ENCODE measurements around the gene TFF3. TPM values are rescaled to one million over a fixed set of nuclear protein-coding genes. Genes with fewer than 3 reads are reported as not detected.

Gene TFF3
- total and polyA plus RNA-seq, 7 donors: 0.92 to 3.3 (median 2.1) TPM

DNA sequence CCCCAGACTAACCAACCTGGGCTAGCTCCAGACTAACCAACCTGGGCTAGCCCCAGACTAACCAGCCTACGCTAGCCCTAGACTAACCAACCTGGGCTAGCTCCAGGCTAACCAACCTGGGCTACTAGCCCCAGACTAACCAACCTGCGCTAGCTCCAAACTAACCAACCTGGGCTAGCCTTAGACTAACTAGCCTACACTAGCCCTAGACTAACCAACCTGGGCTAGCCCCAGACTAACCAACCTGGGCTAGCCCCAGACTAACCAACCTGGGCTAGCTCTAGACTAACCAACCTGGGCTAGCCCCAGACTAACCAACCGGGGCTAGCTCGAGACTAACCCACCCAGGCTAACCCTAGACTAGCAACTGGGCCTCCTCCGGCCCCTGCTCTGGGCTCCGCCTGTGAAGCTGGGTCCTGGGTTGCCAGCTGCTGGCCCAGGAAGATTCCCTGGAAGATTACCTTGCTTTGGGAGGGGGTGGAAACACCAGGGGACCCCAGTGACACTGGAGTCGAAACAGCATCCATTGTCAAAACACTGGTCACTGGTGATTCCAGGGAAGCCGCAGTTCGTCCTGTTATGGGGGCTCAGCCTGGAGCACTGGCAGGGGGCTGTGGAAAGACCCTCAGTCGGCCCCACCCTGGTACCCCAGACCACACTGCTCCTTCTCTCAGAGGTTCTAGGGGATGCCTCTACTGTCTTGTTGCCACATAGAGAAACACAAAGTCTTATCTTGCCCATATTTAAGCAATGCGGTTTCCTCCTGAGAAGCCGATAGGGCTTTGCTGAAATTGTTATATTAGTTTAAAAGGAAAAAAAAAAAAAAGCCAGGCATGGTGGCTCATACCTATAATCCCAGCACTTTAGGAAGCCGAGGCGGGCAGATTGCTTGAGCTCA, 34.5 kb upstream of the TFF3 start:
- 82 to 85% (median 85%) methylated on average over 14 of the region's 14 CpGs for WGBS, 3 donors
- no peak for DNase-seq
- Histone ChIP-seq H3K27me3 (ENCODE audit: insufficient read depth in 3 of 3, low read length in 2 of 3) (peaks cover 0 to 22% (median 7%) of the 10 kb centered on the region in 3 donors), H3K4me3 (no peak overlapping the region), H3K36me3 (ENCODE audit: insufficient read depth in 1 of 2, low read depth in 1 of 2) (no peaks in the 10 kb centered on the region), H3K4me1 (no peaks in the 10 kb centered on the region), H3K9me3 (peaks cover under 1% of the 10 kb centered on the region), H3K27ac (no peak overlapping the region)
- no peak for ATAC-seq
- intact Hi-C loops (cut with DNase I): no loop called here
- TF ChIP-seq, protein P1, sequence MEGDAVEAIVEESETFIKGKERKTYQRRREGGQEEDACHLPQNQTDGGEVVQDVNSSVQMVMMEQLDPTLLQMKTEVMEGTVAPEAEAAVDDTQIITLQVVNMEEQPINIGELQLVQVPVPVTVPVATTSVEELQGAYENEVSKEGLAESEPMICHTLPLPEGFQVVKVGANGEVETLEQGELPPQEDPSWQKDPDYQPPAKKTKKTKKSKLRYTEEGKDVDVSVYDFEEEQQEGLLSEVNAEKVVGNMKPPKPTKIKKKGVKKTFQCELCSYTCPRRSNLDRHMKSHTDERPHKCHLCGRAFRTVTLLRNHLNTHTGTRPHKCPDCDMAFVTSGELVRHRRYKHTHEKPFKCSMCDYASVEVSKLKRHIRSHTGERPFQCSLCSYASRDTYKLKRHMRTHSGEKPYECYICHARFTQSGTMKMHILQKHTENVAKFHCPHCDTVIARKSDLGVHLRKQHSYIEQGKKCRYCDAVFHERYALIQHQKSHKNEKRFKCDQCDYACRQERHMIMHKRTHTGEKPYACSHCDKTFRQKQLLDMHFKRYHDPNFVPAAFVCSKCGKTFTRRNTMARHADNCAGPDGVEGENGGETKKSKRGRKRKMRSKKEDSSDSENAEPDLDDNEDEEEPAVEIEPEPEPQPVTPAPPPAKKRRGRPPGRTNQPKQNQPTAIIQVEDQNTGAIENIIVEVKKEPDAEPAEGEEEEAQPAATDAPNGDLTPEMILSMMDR (IDR thresholded peaks at IDR 0.05): no peak

DNA sequence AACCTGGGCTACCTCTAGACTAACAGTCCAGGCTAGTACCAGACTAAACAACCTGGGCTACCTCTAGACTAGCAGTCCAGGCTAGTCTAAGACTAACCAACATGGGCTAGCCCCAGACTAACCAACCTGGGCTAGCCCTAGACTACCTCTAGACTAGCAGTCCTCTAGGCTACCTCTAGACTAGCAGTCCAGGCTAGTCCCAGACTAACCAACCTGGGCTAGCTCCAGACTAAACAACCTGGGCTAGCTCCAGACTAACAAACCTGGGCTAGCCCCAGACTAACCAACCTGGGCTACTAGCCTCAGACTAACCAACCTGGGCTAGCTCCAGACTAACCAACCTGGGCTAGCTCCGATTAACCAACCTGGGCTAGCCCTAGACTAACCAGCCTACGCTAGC, 33.6 kb upstream of the TFF3 start:
- intact Hi-C loops (cut with DNase I): no loop called here
- ATAC-seq: no peak

DNA sequence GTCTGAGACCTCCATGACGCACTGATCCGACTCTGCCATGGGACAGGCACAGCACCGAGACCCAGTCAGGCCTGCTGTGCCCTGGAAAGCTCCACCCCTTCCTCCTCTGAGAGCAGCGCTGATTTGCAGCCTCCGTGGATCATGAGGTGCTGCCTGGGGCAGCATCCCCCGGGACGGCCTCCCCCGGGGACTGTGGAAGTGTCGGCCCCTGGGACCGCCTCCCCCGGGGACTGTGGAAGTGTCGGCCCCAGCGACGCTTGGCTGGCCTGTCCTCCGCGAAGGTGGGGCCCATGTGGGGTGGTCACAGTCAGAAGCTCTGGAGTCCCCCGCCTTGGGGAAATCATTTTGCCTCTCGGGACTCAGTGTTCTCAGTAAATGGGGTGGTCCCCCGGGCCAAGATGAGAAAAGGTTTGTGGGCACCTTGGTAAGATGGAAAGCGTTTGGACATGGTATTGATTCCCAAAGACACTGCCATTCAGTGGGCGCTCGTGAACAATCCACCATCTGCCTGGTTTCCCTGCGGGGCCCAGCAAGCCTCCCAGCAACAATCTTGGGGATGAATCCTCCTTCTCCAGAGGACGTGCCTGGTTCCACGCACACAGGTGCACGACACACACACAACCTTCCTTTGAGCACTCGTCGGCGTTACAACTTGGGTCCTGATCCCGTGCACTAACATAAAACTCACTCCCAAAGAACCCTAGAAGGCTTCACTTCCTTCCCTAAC, 32.6 kb upstream of the TFF3 start:
- H3K27ac ChIP-seq: no peak overlapping the region
- no peaks in the 10 kb centered on the region for H3K36me3 ChIP-seq (ENCODE audit: insufficient read depth in 1 of 2, low read depth in 1 of 2)
- WGBS, 3 donors: 81 to 85% (median 84%) methylated on average over 29 to 30 of the region's 30 CpGs
- DNase-seq: no peak
- no peaks in the 10 kb centered on the region for H3K9me3 ChIP-seq
- ATAC-seq: no peak
- no peaks in the 10 kb centered on the region for H3K4me1 ChIP-seq
- intact Hi-C loops (cut with DNase I): no loop called here
- TF ChIP-seq, protein P1 (IDR thresholded peaks at IDR 0.05): no peak
- H3K4me3 ChIP-seq: no peak overlapping the region
- H3K27me3 ChIP-seq (ENCODE audit: insufficient read depth in 3 of 3, low read length in 2 of 3): peaks cover 0 to 18% (median 7%) of the 10 kb centered on the region in 3 donors

More for the DNA sequence above, 33.6 kb upstream of the TFF3 start:
- H3K4me3 ChIP-seq: no peak overlapping the region
- TF ChIP-seq, protein P1 (IDR thresholded peaks at IDR 0.05): no peak
- H3K27me3 ChIP-seq (ENCODE audit: insufficient read depth in 3 of 3, low read length in 2 of 3): peaks cover 0 to 22% (median 7%) of the 10 kb centered on the region in 3 donors
- H3K4me1 ChIP-seq: no peaks in the 10 kb centered on the region
- no peaks in the 10 kb centered on the region for H3K9me3 ChIP-seq
- WGBS, 3 donors: 95 to 97% (median 97%) methylated on average over 2 of the region's 2 CpGs
- no peak for DNase-seq
- H3K36me3 ChIP-seq (ENCODE audit: insufficient read depth in 1 of 2, low read depth in 1 of 2): no peaks in the 10 kb centered on the region
- no peak overlapping the region for H3K27ac ChIP-seq

DNA sequence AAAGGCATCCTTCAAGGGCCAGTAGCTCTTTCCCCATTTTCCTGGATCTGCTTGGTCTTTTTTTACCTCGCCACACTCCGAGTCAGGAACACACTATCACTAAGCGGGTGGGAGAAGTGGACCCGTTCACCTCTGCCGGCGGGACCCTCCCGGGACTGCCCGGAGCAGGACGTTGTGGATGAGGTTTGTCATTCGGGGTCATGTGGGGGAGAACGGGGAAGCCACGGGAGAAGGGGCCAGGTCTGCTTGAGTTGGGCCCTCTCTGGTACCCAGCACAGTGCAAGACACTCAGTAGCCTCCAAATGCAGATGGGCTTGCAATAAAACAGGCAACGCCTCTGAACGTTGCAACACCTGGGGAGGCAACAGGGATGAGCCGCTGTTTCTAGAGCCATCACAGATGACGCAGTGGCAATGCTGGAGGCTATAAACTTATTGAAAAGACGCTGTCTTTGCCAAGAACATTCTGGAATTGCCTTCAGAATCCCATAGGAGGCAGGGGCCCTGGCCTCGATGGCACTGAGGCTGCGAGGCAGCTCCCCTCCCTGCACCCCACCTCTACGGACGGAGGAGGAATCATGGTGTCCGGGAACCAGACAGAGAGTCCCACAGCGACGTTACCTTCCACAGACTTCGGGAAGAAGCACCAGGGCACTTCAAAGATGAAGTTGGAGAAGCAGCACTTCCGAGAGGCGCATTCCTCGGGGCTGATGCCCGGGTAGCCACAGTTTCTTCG, 31.8 kb upstream of the TFF3 start:
- ATAC-seq: no peak
- TF ChIP-seq, protein P1 (IDR thresholded peaks at IDR 0.05): no peak
- Histone ChIP-seq H3K4me3 (no peak overlapping the region), H3K36me3 (ENCODE audit: insufficient read depth in 1 of 2, low read depth in 1 of 2) (no peaks in the 10 kb centered on the region), H3K4me1 (no peaks in the 10 kb centered on the region), H3K27me3 (ENCODE audit: insufficient read depth in 3 of 3, low read length in 2 of 3) (peaks cover 0 to 18% (median 7%) of the 10 kb centered on the region in 3 donors), H3K9me3 (no peaks in the 10 kb centered on the region), H3K27ac (no peak overlapping the region)
- WGBS, 3 donors: 85 to 88% (median 87%) methylated on average over 30 of the region's 30 CpGs
- intact Hi-C loops (cut with DNase I): no loop called here
- no peak for DNase-seq
